OCI-M2 (cell line): ENCODE data around the gene SPRR3.
"Not testable (repeated sequence)": the region's sequence is repeated elsewhere in the genome, so short reads cannot be mapped to it uniquely, and the experiment has no call there.

Experiments
- DNase-seq: peaks from one replicate; lab custom pipeline; 2025; ENCODE audit not compliant: unreplicated experiment; lab: John Stamatoyannopoulos, UW

The SPRR3 gene

DNA sequence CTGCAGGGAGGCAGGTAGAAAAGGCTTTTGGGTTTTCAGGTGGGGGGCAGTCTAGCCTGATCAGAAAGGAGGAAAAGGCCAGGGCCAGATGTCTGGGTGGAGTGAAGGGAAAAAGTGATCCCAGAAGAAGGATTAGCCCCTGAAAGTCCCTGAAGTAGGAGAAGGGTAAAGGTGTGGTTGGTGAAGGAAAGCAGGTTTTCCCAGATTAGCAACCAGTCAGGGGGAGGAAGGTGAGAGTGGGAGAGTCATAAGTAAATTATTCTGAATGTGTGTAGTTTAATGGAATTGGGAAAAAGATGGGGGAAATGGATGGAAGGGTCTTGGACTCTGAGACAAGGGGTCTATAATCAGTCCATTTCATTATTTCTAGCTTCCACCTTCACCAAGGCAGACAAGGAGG is 18.3 kb upstream of the SPRR3 start:
- DNase-seq: no peak

DNA sequence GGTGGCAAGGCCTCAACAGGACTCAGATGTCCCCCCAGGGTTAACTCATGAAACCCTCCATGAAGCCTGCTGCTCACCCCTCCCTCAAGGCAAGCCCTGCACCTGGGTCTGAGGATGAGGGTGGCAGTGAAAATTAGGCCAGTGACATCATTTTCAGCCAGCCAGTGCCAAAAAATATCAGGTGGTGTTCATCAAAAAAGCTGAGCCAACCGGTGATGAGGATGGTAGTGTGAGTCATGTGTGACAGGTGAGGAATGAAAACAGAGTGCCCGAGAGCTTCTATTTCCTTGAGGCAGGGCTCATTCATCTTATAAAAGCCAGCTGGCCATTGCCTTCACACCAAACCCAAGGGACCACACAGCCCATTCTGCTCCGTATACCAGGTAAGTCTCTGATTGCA is 17.8 kb upstream of the SPRR3 start, which contains the start of gene SPRR1A:
Gene SPRR1A (plus strand): TSS at position 339 of the 400 bp plus-strand sequence. CDS start 1,150 bp downstream, outside the sequence.
- no peak for DNase-seq

- no peak for DNase-seq
Measured at GRCh38 chr1:152986578-152986977, 15.0 kb upstream of the SPRR3 start.

DNA sequence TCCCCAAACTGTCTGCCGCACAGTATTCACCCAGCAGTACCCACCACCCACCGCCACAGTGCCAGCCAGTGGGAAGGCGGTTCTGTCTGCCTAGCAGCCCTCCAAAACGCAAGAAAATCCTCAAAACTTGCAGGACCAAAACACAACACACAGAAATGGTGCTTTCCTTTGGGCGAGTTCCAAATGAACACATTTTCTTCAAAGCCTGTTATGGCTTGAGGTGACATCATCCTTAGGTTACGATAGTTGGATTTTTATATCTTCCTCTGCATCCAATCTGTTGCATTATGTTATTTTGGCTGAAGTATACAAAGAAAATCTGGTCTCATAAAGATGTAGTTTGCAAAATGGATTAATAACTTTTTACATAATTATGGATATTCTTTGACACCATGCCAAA is 8.4 kb upstream of the SPRR3 start:
- no peak for DNase-seq

DNA sequence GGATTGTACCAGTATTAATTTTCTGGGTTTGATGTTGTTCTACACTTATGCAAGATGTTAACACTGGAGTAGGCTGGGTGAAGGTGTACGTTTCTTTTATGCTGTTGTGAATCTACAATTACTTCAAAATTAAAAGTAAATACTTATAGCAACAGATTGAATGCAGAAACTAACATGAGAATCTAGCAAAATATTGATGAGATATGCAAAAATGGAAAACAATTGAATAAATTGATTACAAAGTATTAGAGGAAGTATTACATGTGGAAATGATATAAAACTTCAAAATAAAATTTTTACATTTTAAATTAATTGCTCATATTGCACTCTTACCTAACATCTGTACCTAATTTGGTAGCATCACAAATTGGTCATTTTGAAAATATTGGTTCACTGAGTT is 5.7 kb upstream of the SPRR3 start:
- no peak for DNase-seq

DNA sequence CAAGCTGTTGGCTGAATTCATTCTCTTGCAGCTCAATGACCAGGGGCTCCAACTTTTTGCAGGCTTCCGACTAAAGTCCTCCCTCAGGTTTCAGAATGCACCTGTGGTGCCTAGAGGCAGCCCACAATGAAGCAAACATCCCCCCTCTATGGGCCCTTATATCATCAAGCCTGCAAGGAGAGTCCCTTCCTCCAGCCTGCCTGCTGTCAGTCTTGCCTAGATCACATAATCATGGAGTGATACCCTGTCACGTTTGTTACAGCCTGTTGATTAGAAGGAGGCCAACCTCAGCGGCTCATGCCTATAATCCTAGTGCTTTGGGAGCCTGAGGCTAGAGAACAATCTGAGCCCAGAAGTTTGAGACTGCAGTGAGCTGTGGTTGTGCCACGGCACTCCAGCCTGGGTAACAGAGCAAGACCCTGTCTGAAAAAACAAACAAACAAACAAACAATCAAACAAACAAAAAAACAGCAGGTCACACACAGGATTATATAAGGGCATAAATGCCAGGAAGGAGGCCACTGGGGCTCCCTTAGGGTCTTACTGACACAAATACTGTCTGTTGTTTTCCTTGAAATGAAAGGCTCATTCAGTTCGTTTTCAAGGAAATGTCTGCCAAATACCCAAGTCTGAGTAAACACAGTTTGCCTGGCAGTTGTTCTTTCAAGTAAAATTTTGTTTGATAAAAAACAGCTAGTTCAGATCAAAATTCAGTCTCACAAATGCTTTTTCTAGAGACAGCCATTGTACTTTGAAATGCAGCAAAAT is 4.7 kb upstream of the SPRR3 start:
- no peak for DNase-seq

DNA sequence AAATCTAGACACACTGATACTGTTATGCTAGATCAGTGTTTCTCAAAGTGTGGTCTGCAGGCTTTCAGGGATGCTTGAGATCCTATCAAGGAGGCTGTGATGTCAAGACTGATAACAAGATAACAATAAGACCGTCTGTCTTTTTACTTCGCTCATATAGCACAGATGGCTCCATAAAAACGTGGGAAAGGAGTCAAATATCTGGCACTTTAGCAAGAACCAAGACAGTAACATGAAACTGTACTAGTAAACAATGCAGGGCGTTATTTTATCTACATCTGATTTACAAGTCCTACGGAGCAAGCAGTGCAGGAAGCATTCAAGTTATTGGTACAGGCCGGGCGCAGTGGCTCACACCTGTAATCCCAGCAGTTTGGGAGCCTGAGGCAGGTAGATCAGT is 3.6 kb upstream of the SPRR3 start:
- no peak for DNase-seq

DNA sequence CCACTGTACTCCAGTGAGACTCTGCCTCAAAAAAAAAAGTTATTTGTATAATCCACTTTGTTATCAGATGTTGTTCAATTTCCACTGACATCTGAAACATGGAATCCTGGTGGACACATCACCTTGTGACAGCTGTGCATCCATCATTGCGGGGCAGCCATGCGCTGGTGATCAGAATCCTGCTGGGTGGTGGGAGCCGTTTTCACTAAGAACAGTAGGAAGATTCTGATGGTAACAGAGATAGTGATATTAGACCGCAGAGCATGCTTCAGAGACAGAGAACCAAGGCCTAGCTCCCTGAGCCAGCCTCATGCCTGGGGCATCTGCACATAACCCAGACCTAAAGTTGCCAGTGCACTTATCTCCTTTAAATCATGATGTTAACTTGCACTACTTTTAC is 3.1 kb upstream of the SPRR3 start:
- no peak for DNase-seq

- DNase-seq: no peak
Measured at GRCh38 chr1:152999818-153000217, 1.7 kb upstream of the SPRR3 start.

DNA sequence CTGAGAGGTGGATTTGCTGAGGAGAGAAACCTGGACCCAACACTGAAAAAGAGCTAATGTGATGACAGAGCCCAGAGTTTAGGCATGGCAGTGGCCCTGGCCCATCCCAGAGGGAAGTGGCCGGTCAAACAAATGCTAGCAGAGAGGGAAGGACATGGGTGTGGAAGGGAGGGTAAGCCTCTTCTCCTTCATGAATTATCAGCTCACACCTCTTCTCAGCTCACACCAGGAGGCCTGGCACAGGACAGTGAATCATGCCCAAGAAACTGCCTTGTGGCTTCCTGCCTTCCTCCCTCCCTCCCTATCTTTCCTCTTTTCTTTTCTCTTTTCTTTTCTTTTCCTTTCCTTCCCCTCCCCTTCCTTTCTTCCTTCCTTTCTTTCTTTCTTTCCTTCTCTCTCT is 1.3 kb upstream of the SPRR3 start:
- no peak for DNase-seq

GRCh38 chr1:153011235-153011758 is 9.7 kb downstream of the SPRR3 start:
- not testable (repeated sequence) for DNase-seq

- DNase-seq: not testable (repeated sequence)
Measured at GRCh38 chr1:153021829-153022228, 20.3 kb downstream of the SPRR3 start.

DNA sequence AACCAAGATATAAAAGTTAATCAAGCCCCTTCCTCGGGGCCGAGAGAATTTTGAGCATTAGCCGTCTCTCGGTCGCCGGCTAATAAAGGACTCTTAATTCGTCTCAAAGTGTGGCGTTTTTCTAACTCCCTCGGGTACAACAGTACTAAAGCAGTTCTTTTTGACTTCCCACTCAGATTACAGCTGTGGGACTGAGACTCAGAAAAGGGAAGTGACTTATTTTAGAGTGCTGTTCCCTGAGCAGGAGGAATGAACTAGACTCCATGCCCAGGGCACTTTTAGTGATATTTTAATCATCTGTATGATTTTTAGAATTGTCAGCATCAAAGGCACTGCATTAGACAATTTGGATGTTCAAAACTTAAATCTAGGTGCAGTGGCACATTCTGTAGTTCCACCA is 20.8 kb downstream of the SPRR3 start:
- not testable (repeated sequence) for DNase-seq

GRCh38 chr1:153023109-153023508 is 21.6 kb downstream of the SPRR3 start:
- no peak for DNase-seq

DNA sequence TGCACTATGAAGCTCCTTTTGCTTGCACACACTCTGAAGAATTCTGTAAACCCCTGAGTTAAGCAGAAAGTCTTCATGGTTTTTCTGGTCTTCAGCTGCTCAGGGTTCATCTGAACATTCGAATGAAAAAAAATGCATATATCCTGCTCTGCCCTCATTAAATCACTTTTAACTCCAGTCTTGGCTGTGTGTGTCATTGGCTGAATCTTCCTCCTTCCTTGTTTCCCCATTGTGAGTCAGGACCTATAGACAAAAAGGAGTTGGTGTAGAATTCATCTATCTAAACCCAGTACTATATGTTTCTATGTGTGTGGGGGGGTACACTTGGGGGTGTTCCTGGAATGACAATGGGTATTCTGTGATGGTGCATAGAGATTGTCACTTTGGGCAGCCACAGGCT is 22.9 kb downstream of the SPRR3 start:
- DNase-seq: no peak

DNA sequence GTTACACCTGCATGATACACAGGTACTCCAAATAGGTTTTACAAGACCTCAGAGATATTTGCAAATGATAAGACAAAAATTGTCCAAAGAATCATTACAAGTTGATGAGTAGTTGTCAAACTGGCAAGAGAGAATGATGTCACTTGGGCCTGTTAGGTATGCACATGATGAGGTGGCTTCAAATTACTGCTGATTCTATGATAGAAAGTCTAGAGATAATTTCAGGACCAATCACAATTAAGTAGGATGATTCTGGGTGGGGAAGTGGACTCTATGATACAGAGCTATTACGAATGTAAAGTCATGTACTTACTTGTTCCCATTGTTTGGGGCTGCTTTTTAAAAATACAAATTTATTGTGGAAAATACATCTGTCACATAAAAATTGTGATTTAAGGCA is 24.2 kb downstream of the SPRR3 start:
- no peak for DNase-seq

GRCh38 chr1:153028766-153029165 is 27.2 kb downstream of the SPRR3 start:
- no peak for DNase-seq

- DNase-seq: no peak
Measured at GRCh38 chr1:153030895-153031294, 29.3 kb downstream of the SPRR3 start, which contains the start of gene SPRR1B. Gene SPRR1B, plus strand, starts transcription at chr1:153031203. Its CDS starts 1,143 bp downstream, at chr1:153032346.

GRCh38 chr1:153032073-153032472 is 30.5 kb downstream of the SPRR3 start:
- no peak for DNase-seq

- no peak for DNase-seq
Measured at GRCh38 chr1:153032677-153033308, 31.2 kb downstream of the SPRR3 start.

DNA sequence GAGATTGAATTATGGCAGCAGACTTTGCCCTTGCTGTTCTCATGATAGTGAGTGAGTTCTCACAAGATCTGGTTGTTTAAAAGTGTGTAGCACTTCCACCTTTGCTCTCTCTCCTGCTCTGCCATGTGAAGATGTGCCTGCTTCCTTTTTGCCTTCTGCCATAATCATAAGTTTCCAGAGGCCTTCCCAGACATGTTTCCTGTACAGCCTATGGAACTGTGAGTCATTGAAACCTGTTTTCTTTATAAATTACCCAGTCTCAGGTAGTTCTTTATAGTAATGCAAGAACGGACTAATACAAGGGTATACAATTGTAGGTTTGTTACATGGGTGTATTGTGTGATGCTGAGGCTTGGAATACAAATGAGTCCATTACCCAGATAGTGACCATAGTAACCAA is 33.7 kb downstream of the SPRR3 start:
- DNase-seq: no peak

GRCh38 chr1:153040950-153041631 is 39.5 kb downstream of the SPRR3 start, which contains the start of gene SPRR2D:
Gene SPRR2D, minus strand, starts transcription at chr1:153041120. Its CDS starts 774 bp downstream, at chr1:153040346.
- no peak for DNase-seq
